GM18498 (cell line): ENCODE data around the gene ARL2.

Source experiments
- ATAC-seq: cut with Tn5 transposase; IDR thresholded peaks from one replicate; pipeline ENCODE4 v1.9.1; 2021; ENCODE audit warnings: mild to moderate bottlenecking, moderate library complexity; ENCODE audit not compliant: unreplicated experiment

Gene ARL2

GRCh38 chr11:65045061-65045460, 31.1 kb downstream of the ARL2 start:
- ATAC-seq = no peak

- no peak for ATAC-seq
Observed at GRCh38 chr11:65045728-65046127, 31.8 kb downstream of the ARL2 start.

GRCh38 chr11:65047581-65048422, 33.8 kb downstream of the ARL2 start:
- ATAC-seq = no peak

- no peak for ATAC-seq
Observed at GRCh38 chr11:65051398-65051858, 37.5 kb downstream of the ARL2 start.

- no peak for ATAC-seq
Observed at GRCh38 chr11:65053827-65054508, 40.0 kb downstream of the ARL2 start.

GRCh38 chr11:65055538-65055937, 41.6 kb downstream of the ARL2 start:
- ATAC-seq = no peak

GRCh38 chr11:65056999-65057398, 43.0 kb downstream of the ARL2 start:
- no peak for ATAC-seq

GRCh38 chr11:65057526-65057925, 43.6 kb downstream of the ARL2 start:
- no peak for ATAC-seq

GRCh38 chr11:65058012-65058411, 44.1 kb downstream of the ARL2 start:
- ATAC-seq = no peak

GRCh38 chr11:65058419-65059054, 44.6 kb downstream of the ARL2 start, which contains the start of gene NAALADL1:
Gene NAALADL1, minus strand, starts transcription at chr11:65058553. Its CDS starts 32 bp downstream, at chr11:65058521.
- no peak for ATAC-seq

- no peak for ATAC-seq
Observed at GRCh38 chr11:65059523-65059922, 45.6 kb downstream of the ARL2 start.

- ATAC-seq = no peak
Observed at GRCh38 chr11:65059959-65060824, 46.2 kb downstream of the ARL2 start.

- no peak for ATAC-seq
Observed at GRCh38 chr11:65060913-65061408, 47.0 kb downstream of the ARL2 start.

GRCh38 chr11:65063532-65063931, 49.6 kb downstream of the ARL2 start:
- ATAC-seq = no peak

- ATAC-seq = no peak
Observed at GRCh38 chr11:65064847-65065240, 50.9 kb downstream of the ARL2 start.

GRCh38 chr11:65065851-65066250, 51.9 kb downstream of the ARL2 start:
- ATAC-seq = no peak

- ATAC-seq = no peak
Observed at GRCh38 chr11:65066315-65066714, 52.4 kb downstream of the ARL2 start.

GRCh38 chr11:65066805-65067291, 52.9 kb downstream of the ARL2 start:
- ATAC-seq = no peak

- ATAC-seq = no peak
Observed at GRCh38 chr11:65067446-65067845, 53.5 kb downstream of the ARL2 start.

- no peak for ATAC-seq
Observed at GRCh38 chr11:65069217-65069616, 55.3 kb downstream of the ARL2 start.
